CD8-positive, alpha-beta memory T cell (primary cell): ENCODE data around the gene TSPYL6. TPM values are rescaled to one million over a fixed set of nuclear protein-coding genes. Genes with fewer than 3 reads are reported as not detected.

Source experiments
- CTCF ChIA-PET: fragments of 350-600 bp; sonication (Branson Sonifier 250); formaldehyde crosslinking; loops from one replicate; lab custom pipeline; 2021; ENCODE audit warnings: antibody characterized with exemption; lab: Charles Lee
- POLR2A ChIA-PET: fragments of 350-600 bp; sonication (Branson Sonifier 250); formaldehyde crosslinking; loops from one replicate; lab custom pipeline; 2021; ENCODE audit warnings: antibody characterized with exemption; lab: Charles Lee
- DNase-seq, 5 donors: peaks; one replicate each; pipeline versions ENCODE4 v3.0.0 to v3.0.0-alpha.2; 2020 to 2022; ENCODE audit warnings: mixed read lengths in 1 of 5
- H3K27ac ChIP-seq: one replicate; pipeline ENCODE4 v1.7.0; 2013; ENCODE audit warnings: low read depth, mild to moderate bottlenecking, low read length, moderate library complexity
- H3K27me3 ChIP-seq: 2 replicates; pipeline ENCODE4 v1.7.0; 2013; ENCODE audit warnings: low read length, mild to moderate bottlenecking; ENCODE audit not compliant: insufficient read depth, poor library complexity, severe bottlenecking
- H3K36me3 ChIP-seq: 2 replicates; pipeline ENCODE4 v1.7.0; 2013; ENCODE audit warnings: mild to moderate bottlenecking, low read length, moderate library complexity; ENCODE audit not compliant: insufficient read depth
- H3K4me1 ChIP-seq: 2 replicates; pipeline ENCODE4 v1.7.0; 2013; ENCODE audit warnings: mild to moderate bottlenecking, low read length, moderate library complexity; ENCODE audit not compliant: insufficient read depth
- H3K4me3 ChIP-seq: 2 replicates; pipeline ENCODE4 v1.7.0; 2013; ENCODE audit warnings: mild to moderate bottlenecking, low read length
- H3K9me3 ChIP-seq: 2 replicates; pipeline ENCODE4 v1.7.0; 2013; ENCODE audit warnings: mild to moderate bottlenecking, low read length
- H3K27ac Mint-ChIP-seq, 8 donors: one replicate each; pipeline ENCODE4 v1.8.0; 2020 to 2021; ENCODE audit warnings: mixed read lengths in 8 of 8, mild to moderate bottlenecking in 6 of 8, inconsistent platforms in 3 of 8, moderate library complexity in 3 of 8
- H3K27me3 Mint-ChIP-seq, 2 donors: one replicate each; pipeline ENCODE4 v1.8.0; 2020 to 2021; ENCODE audit warnings: mixed read lengths in 2 of 2, mild to moderate bottlenecking in 1 of 2, moderate library complexity in 1 of 2
- H3K36me3 Mint-ChIP-seq, 3 donors: one replicate each; pipeline ENCODE4 v1.8.0; 2020 to 2021; ENCODE audit warnings: mixed read lengths in 3 of 3, inconsistent platforms in 1 of 3, mild to moderate bottlenecking in 1 of 3
- H3K4me1 Mint-ChIP-seq, 3 donors: one replicate each; pipeline ENCODE4 v1.8.0; 2020 to 2021; ENCODE audit warnings: mixed read lengths in 3 of 3, inconsistent platforms in 1 of 3, mild to moderate bottlenecking in 1 of 3
- H3K4me3 Mint-ChIP-seq, 7 donors: one replicate each; pipeline ENCODE4 v1.8.0; 2020 to 2021; ENCODE audit warnings: mixed read lengths in 7 of 7, mild to moderate bottlenecking in 6 of 7, moderate library complexity in 4 of 7, inconsistent platforms in 2 of 7
- H3K9me3 Mint-ChIP-seq, 5 donors: one replicate each; pipeline ENCODE4 v1.8.0; 2020 to 2022; ENCODE audit warnings: mixed read lengths in 5 of 5, mild to moderate bottlenecking in 3 of 5, moderate library complexity in 2 of 5, inconsistent platforms in 1 of 5
- polyA plus RNA-seq: library from polyadenylated mRNA; unstranded; fragments of 300-500 nt; fragmentation: Illumina TruSeq; gene quantifications from one replicate; pipeline ENCODE4 v1.2.3, GENCODE V29; 2021
- total RNA-seq, 2 experiments: library from RNA; stranded (reverse); gene quantifications; one replicate each; pipeline ENCODE4 v1.2.3, GENCODE V29; 2021

The TSPYL6 gene
- total and polyA plus RNA-seq, 3 experiments from 2014 or later: not detected

DNA sequence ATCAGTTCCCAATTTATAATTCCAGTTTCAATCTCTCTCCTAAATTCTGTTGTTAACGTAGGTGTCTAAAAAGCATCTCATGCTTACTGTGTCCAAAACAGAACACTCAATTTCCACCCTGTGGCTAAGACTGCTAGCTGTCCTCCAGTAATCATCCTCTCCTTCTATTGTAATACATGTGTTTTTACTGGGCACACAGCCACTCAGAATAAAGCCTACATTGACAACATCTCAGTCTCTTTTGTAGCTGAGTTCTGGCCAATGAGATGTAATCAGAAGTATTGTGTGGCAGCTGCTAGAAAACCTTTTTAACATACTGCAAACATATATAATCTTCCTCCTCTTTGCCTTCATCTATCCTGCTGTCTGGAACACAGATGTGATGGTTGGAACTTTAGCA lies 29.4 kb upstream of the TSPYL6 start:
- H3K36me3 Mint-ChIP-seq: peaks cover 0 to 16% (median 7%) of the 10 kb centered on the region in 3 donors
- H3K9me3 Mint-ChIP-seq: no peaks in the 10 kb centered on the region
- Histone ChIP-seq H3K9me3 (no peaks in the 10 kb centered on the region), H3K4me3 (no peak overlapping the region), H3K36me3 (no peaks in the 10 kb centered on the region), H3K27me3 (no peaks in the 10 kb centered on the region), H3K4me1 (no peaks in the 10 kb centered on the region), H3K27ac (no peak overlapping the region)
- CTCF ChIA-PET: no interaction called here
- H3K4me3 Mint-ChIP-seq: no peak overlapping the region
- H3K27ac Mint-ChIP-seq: no peak overlapping the region
- no peak for DNase-seq
- H3K4me1 Mint-ChIP-seq: peaks cover 1 to 5% (median 4%) of the 10 kb centered on the region in 3 donors
- no peaks in the 10 kb centered on the region for H3K27me3 Mint-ChIP-seq
- POLR2A ChIA-PET: no interaction called here

DNA sequence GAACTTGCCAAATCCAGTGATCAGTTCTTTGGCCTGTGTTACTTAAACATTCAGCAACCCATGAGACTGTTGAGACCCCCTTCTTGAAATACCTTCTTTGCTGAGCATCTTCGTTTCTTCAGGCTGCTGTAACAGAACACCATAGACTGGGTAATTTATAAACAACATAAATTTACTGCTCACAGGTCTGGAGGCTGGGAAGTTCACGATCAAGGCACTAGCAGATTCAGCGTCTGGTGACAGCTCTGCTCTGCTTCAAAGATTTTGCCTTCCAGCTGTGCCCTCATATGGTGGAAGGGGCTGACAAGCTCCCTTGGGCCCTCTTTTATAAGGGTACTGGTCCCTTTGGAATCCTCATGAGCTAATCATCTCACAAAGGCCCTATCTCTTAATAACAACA lies 28.8 kb upstream of the TSPYL6 start:
- Mint-ChIP-seq H3K36me3 (peaks cover 0 to 16% (median 9%) of the 10 kb centered on the region in 3 donors), H3K27me3 (no peaks in the 10 kb centered on the region), H3K27ac (no peak overlapping the region), H3K4me1 (peaks cover 1 to 5% (median 4%) of the 10 kb centered on the region in 3 donors), H3K4me3 (no peak overlapping the region), H3K9me3 (no peaks in the 10 kb centered on the region)
- DNase-seq: no peak
- Histone ChIP-seq H3K9me3 (no peaks in the 10 kb centered on the region), H3K27me3 (no peaks in the 10 kb centered on the region), H3K27ac (no peak overlapping the region), H3K4me3 (no peak overlapping the region), H3K4me1 (no peaks in the 10 kb centered on the region), H3K36me3 (no peaks in the 10 kb centered on the region)
- CTCF ChIA-PET: no interaction called here
- POLR2A ChIA-PET: no interaction called here

GRCh38 chr2:54279385-54279784 lies 23.4 kb upstream of the TSPYL6 start:
- H3K4me3 ChIP-seq: no peak overlapping the region
- Mint-ChIP-seq H3K27ac (no peak overlapping the region), H3K27me3 (no peaks in the 10 kb centered on the region), H3K36me3 (peaks cover 0 to 8% (median 2%) of the 10 kb centered on the region in 3 donors), H3K4me3 (no peak overlapping the region), H3K4me1 (peaks cover 1 to 5% (median 4%) of the 10 kb centered on the region in 3 donors), H3K9me3 (no peaks in the 10 kb centered on the region)
- no peaks in the 10 kb centered on the region for H3K36me3 ChIP-seq
- no peak for DNase-seq
- POLR2A ChIA-PET: no interaction called here
- H3K9me3 ChIP-seq: no peaks in the 10 kb centered on the region
- H3K4me1 ChIP-seq: no peaks in the 10 kb centered on the region
- no peaks in the 10 kb centered on the region for H3K27me3 ChIP-seq
- CTCF ChIA-PET: no interaction called here
- no peak overlapping the region for H3K27ac ChIP-seq

DNA sequence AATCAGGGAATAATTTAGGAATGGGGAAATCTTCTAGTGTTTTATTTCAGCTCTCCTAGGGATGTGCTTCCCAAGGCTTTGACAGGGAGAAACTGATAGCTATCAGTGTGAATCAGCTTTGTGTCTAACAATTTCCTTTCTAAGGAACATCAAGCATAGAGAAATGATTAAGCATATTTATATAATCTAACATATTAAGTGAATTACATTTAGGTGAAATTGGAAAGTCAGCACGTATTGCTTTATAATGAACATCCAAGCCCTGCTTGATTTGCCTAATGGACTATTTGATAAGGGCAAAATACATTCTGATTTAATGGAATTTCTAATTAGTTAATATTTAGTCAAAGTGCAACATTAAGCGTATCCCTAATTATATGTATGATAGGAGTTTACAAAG lies 19.5 kb upstream of the TSPYL6 start:
- Mint-ChIP-seq H3K4me1 (no peaks in the 10 kb centered on the region), H3K36me3 (peaks cover 4 to 27% (median 10%) of the 10 kb centered on the region in 3 donors), H3K9me3 (no peaks in the 10 kb centered on the region), H3K27me3 (no peaks in the 10 kb centered on the region), H3K4me3 (no peak overlapping the region), H3K27ac (no peak overlapping the region)
- Histone ChIP-seq H3K36me3 (no peaks in the 10 kb centered on the region), H3K4me1 (no peaks in the 10 kb centered on the region), H3K27me3 (no peaks in the 10 kb centered on the region), H3K9me3 (no peaks in the 10 kb centered on the region), H3K4me3 (no peak overlapping the region), H3K27ac (no peak overlapping the region)
- CTCF ChIA-PET: no interaction called here
- no peak for DNase-seq
- POLR2A ChIA-PET: no interaction called here

GRCh38 chr2:54274781-54275242 lies 18.8 kb upstream of the TSPYL6 start:
- Histone ChIP-seq H3K27ac (no peak overlapping the region), H3K4me3 (no peak overlapping the region), H3K9me3 (no peaks in the 10 kb centered on the region), H3K27me3 (no peaks in the 10 kb centered on the region), H3K4me1 (no peaks in the 10 kb centered on the region), H3K36me3 (no peaks in the 10 kb centered on the region)
- POLR2A ChIA-PET: no interaction called here
- DNase-seq: no peak
- CTCF ChIA-PET: no interaction called here
- H3K27ac Mint-ChIP-seq: no peak overlapping the region
- no peaks in the 10 kb centered on the region for H3K27me3 Mint-ChIP-seq
- H3K36me3 Mint-ChIP-seq: peaks cover 6 to 24% (median 10%) of the 10 kb centered on the region in 3 donors
- no peaks in the 10 kb centered on the region for H3K4me1 Mint-ChIP-seq
- no peaks in the 10 kb centered on the region for H3K9me3 Mint-ChIP-seq
- no peak overlapping the region for H3K4me3 Mint-ChIP-seq

- Mint-ChIP-seq H3K27me3 (no peaks in the 10 kb centered on the region), H3K9me3 (no peaks in the 10 kb centered on the region), H3K27ac (no peak overlapping the region), H3K4me1 (no peaks in the 10 kb centered on the region), H3K4me3 (peak overlapping the region in 1 of 7 donors; percentile 25), H3K36me3 (peaks cover 6 to 21% (median 10%) of the 10 kb centered on the region in 3 donors)
- Histone ChIP-seq H3K27ac (no peak overlapping the region), H3K4me3 (no peak overlapping the region), H3K27me3 (no peaks in the 10 kb centered on the region), H3K36me3 (no peaks in the 10 kb centered on the region), H3K9me3 (no peaks in the 10 kb centered on the region), H3K4me1 (no peaks in the 10 kb centered on the region)
- POLR2A ChIA-PET: no interaction called here
- CTCF ChIA-PET: no interaction called here
- no peak for DNase-seq
These were observed 16.0 kb upstream of the TSPYL6 start for GRCh38 chr2:54271843-54272627.

DNA sequence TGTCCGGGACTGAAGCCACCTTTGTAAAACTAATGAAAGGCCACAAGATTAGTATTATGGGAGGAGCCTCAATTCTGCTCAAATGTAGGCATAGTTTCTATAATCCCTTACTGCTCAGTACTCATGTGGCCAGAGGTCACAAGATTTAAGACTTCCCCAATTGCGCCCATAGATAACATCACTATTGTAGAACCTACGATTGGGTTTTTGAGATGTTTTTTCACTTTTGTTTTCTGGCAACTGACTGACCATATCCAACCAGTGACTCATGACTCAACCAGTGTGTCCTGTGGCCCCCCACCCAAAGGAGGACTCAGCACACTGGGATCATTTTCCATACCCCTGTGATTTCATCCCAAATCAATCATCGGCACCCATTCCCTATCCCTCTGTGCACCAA lies 15.2 kb upstream of the TSPYL6 start:
- CTCF ChIA-PET: no interaction called here
- Mint-ChIP-seq H3K9me3 (no peaks in the 10 kb centered on the region), H3K4me3 (no peak overlapping the region), H3K4me1 (no peaks in the 10 kb centered on the region), H3K27me3 (no peaks in the 10 kb centered on the region), H3K27ac (no peak overlapping the region), H3K36me3 (peaks cover 6 to 21% (median 11%) of the 10 kb centered on the region in 3 donors)
- Histone ChIP-seq H3K27me3 (no peaks in the 10 kb centered on the region), H3K36me3 (no peaks in the 10 kb centered on the region), H3K27ac (no peak overlapping the region), H3K4me1 (no peaks in the 10 kb centered on the region), H3K9me3 (no peaks in the 10 kb centered on the region), H3K4me3 (no peak overlapping the region)
- POLR2A ChIA-PET: no interaction called here
- no peak for DNase-seq

GRCh38 chr2:54267577-54267976 lies 11.5 kb upstream of the TSPYL6 start:
- peaks cover 0 to 6% (median 0%) of the 10 kb centered on the region in 5 donors for H3K9me3 Mint-ChIP-seq
- Histone ChIP-seq H3K4me1 (no peaks in the 10 kb centered on the region), H3K27ac (no peak overlapping the region), H3K4me3 (no peak overlapping the region), H3K9me3 (no peaks in the 10 kb centered on the region), H3K27me3 (no peaks in the 10 kb centered on the region), H3K36me3 (no peaks in the 10 kb centered on the region)
- H3K27ac Mint-ChIP-seq: peak overlapping the region in 1 of 8 donors; percentile 32
- no peaks in the 10 kb centered on the region for H3K4me1 Mint-ChIP-seq
- POLR2A ChIA-PET: no interaction called here
- peaks cover 7 to 18% (median 13%) of the 10 kb centered on the region in 3 donors for H3K36me3 Mint-ChIP-seq
- H3K27me3 Mint-ChIP-seq: no peaks in the 10 kb centered on the region
- no peak overlapping the region for H3K4me3 Mint-ChIP-seq
- DNase-seq: no peak
- CTCF ChIA-PET: no interaction called here
